Suprapubic skin (tissue), 3 donors: ENCODE results near the gene SMAP1.

ENCODE experiments used
- POLR2A ChIP-seq, 2 donors: fragments of 450-650 bp; IDR thresholded peaks; one replicate each; pipeline ENCODE4 v1.6.1; 2017; ENCODE audit warnings: antibody characterized with exemption in 2 of 2, mild to moderate bottlenecking in 2 of 2, moderate library complexity in 2 of 2
- TF ChIP-seq, protein P1 (sequence below), 2 donors: fragments of 200-600 bp in 1 of 2; fragments of 450-650 bp in 1 of 2; sonication (generic) in 1 of 2; IDR thresholded peaks; one replicate each; pipeline ENCODE4 v1.5.1; 2016 to 2019; ENCODE audit warnings: antibody characterized with exemption in 2 of 2, mild to moderate bottlenecking in 1 of 2, moderate library complexity in 1 of 2

DNA sequence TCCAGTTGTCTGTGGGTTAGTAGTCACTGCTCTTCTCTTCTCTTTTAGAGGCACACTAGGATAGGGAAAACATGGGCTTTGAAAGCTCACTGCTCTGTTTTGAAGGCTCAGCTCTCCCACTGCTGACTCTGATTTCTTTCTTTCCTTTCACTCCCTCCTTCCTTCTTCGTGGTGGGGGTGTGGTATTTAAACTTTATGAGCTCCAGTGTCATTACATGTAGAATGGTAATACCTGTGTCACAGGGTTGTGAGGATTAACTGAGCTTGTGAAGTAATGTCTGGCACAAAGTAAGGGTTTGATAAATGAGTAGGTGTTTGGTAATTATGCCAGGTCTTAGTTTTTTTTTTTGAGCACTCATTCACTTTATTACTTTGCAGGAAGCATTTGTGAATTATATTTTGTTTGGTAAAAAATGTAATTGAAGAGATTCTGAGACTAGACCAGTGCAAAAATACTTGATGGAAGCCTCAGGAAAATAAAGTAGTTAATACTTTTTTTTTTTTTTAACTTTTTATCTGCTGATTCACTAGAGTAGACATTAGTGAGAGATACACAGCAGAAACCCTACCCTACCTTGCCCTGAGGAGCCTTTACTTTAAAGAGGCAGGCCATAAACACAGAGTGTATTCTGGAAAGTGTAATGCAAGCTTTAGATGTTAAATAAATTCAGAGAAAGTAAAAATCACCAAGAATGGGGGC is 17.3 kb downstream of the SMAP1 start:
- no peak for TF ChIP-seq POLR2A (IDR thresholded peaks at IDR 0.05)
- TF ChIP-seq, protein P1, sequence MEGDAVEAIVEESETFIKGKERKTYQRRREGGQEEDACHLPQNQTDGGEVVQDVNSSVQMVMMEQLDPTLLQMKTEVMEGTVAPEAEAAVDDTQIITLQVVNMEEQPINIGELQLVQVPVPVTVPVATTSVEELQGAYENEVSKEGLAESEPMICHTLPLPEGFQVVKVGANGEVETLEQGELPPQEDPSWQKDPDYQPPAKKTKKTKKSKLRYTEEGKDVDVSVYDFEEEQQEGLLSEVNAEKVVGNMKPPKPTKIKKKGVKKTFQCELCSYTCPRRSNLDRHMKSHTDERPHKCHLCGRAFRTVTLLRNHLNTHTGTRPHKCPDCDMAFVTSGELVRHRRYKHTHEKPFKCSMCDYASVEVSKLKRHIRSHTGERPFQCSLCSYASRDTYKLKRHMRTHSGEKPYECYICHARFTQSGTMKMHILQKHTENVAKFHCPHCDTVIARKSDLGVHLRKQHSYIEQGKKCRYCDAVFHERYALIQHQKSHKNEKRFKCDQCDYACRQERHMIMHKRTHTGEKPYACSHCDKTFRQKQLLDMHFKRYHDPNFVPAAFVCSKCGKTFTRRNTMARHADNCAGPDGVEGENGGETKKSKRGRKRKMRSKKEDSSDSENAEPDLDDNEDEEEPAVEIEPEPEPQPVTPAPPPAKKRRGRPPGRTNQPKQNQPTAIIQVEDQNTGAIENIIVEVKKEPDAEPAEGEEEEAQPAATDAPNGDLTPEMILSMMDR (IDR thresholded peaks at IDR 0.05), result no peak
